ENCODE data around the gene GAS2L2.

DNA sequence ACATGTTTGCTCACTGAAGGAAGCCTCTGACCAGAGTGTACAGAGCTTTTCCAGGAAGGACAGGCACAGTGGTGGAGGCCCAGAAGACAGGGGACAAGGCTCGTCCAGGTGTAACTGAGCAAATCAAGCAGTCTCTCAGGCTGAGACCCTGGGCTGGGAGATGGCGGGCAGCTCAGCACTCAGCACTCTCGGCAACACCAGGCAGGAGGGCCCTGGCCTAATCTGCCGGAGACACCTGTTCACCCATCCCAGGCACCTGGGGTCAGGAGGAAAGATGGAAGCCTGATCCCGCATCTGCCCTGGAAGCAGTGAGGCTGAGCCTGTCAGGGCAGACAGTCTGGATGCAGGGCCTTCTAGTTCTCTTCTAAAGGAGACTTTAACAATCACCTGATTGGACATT lies 16.8 kb downstream of the GAS2L2 start:
- TF ChIP-seq, protein P1, sequence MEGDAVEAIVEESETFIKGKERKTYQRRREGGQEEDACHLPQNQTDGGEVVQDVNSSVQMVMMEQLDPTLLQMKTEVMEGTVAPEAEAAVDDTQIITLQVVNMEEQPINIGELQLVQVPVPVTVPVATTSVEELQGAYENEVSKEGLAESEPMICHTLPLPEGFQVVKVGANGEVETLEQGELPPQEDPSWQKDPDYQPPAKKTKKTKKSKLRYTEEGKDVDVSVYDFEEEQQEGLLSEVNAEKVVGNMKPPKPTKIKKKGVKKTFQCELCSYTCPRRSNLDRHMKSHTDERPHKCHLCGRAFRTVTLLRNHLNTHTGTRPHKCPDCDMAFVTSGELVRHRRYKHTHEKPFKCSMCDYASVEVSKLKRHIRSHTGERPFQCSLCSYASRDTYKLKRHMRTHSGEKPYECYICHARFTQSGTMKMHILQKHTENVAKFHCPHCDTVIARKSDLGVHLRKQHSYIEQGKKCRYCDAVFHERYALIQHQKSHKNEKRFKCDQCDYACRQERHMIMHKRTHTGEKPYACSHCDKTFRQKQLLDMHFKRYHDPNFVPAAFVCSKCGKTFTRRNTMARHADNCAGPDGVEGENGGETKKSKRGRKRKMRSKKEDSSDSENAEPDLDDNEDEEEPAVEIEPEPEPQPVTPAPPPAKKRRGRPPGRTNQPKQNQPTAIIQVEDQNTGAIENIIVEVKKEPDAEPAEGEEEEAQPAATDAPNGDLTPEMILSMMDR (IDR thresholded peaks at IDR 0.05), result no peak
- no peak for TF ChIP-seq EZH2 (IDR thresholded peaks at IDR 0.05)

All from neural progenitor cell (in vitro differentiated cells).